Measurements from ENCODE around the gene DGKA.
A peak's percentile ranks its signal among the peaks of the same experiment; 100 is the strongest.

Gene DGKA

DNA sequence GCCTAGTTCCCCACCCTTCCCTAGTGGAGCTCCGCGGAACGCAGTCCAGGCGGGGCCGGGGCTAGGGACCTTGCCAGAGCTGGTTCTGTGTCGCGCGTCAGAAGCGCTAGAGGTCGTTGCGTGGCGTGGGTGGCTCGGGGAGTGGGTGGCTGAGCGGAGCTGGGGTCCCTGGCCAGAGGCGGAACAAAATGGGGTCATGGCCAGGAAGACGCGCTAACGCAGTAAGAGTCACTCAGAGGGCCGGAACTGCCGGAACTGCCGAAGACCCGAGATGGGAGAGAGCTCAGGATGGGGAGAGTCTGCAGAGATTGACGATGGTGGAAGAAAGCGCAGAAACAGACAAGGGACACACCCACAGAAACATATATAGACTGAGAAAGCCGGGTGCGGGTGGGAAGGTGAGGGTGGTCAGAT lies 4.8 kb downstream of the DGKA start:
- H3K4me3 ChIP-seq (ENCODE audit: low read depth, low read length): peak overlapping the region; percentile 7
- in situ Hi-C loops (cut with HindIII; ENCODE audit: low sequenced_read_pairs): no loop called here
- DNase-seq (ENCODE audit: low read depth, low spot score): no peak
- TF ChIP-seq, protein P1, sequence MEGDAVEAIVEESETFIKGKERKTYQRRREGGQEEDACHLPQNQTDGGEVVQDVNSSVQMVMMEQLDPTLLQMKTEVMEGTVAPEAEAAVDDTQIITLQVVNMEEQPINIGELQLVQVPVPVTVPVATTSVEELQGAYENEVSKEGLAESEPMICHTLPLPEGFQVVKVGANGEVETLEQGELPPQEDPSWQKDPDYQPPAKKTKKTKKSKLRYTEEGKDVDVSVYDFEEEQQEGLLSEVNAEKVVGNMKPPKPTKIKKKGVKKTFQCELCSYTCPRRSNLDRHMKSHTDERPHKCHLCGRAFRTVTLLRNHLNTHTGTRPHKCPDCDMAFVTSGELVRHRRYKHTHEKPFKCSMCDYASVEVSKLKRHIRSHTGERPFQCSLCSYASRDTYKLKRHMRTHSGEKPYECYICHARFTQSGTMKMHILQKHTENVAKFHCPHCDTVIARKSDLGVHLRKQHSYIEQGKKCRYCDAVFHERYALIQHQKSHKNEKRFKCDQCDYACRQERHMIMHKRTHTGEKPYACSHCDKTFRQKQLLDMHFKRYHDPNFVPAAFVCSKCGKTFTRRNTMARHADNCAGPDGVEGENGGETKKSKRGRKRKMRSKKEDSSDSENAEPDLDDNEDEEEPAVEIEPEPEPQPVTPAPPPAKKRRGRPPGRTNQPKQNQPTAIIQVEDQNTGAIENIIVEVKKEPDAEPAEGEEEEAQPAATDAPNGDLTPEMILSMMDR (IDR thresholded peaks at IDR 0.05; ENCODE audit: low read depth, low read length): no peak

DNA sequence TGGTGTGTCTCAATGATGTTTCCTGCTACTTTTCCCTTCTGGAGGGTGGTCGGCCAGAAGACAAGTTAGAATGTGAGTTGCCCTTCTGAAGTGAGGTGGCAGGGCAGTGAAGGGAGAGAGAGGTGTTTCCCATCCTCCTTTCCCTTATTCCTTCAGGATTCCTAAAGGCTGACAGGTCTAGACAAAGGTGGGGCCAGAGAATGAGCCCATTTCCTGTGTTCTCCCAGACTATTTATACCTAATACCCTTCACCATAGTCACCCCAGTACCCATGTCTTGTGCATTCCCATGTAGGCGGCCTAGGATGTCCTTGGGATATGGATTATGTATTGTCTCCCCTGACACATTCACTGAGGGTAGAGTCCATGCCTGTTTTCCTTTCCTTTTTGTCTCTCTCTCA lies 7.0 kb downstream of the DGKA start:
- DNase-seq (ENCODE audit: low read depth, low spot score): no peak
- in situ Hi-C loops (cut with HindIII; ENCODE audit: low sequenced_read_pairs): no loop called here
- TF ChIP-seq, protein P1 (IDR thresholded peaks at IDR 0.05; ENCODE audit: low read depth, low read length): no peak
- no peak overlapping the region for H3K4me3 ChIP-seq (ENCODE audit: low read depth, low read length)

DNA sequence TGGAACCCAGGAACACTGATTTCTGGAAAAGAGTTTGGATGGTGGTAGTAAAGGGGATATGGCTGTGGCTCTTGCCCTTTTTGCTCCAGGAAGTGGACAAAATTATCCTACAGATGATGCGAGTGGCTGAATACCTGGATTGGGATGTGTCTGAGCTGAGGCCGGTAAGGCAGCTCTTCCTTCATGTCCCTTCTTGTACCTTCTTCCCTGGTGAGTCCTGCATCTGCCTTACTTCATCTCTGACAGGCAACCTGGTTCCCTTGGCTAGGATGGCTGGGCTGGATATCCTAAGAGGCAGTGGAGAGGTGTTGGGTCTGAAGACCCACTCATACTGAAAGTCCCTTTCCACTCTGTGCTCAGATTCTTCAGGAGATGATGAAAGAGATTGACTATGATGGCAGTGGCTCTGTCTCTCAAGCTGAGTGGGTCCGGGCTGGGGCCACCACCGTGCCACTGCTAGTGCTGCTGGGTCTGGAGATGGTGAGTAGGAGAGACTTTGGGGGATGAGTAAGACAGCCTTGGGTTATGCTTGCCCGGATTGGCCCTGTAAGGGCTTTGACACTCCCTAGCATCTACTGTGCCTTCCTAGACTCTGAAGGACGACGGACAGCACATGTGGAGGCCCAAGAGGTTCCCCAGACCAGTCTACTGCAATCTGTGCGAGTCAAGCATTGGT lies 8.0 kb downstream of the DGKA start:
- DNase-seq (ENCODE audit: low read depth, low spot score): no peak
- TF ChIP-seq, protein P1 (IDR thresholded peaks at IDR 0.05; ENCODE audit: low read depth, low read length): no peak
- no peak overlapping the region for H3K4me3 ChIP-seq (ENCODE audit: low read depth, low read length)
- in situ Hi-C loops (cut with HindIII; ENCODE audit: low sequenced_read_pairs): no loop called here

DNA sequence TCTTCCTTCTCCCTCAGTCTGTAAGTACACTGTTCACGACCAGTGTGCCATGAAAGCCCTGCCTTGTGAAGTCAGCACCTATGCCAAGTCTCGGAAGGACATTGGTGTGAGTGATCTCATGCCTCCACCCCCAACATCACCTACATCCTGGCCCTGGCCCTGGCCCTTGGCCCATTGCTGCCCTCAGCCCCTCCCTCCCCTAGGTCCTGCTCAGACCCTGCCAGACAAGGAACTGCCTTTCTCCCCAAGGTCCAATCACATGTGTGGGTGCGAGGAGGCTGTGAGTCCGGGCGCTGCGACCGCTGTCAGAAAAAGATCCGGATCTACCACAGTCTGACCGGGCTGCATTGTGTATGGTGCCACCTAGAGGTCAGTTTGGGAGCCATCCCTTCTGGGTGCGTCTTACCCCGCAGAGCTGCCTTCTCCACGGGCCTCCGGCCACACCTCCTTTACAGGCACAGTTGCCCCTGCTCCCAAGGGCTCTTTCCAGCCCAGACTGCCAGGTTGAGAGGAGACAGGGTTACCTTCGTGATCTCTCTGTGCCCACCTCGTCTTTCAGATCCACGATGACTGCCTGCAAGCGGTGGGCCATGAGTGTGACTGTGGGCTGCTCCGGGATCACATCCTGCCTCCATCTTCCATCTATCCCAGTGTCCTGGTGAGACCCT lies 9.2 kb downstream of the DGKA start:
- no peak overlapping the region for H3K4me3 ChIP-seq (ENCODE audit: low read depth, low read length)
- DNase-seq (ENCODE audit: low read depth, low spot score): peak; percentile 81
- in situ Hi-C loops (cut with HindIII; ENCODE audit: low sequenced_read_pairs): no loop called here
- TF ChIP-seq, protein P1 (IDR thresholded peaks at IDR 0.05; ENCODE audit: low read depth, low read length): peak; percentile 97

DNA sequence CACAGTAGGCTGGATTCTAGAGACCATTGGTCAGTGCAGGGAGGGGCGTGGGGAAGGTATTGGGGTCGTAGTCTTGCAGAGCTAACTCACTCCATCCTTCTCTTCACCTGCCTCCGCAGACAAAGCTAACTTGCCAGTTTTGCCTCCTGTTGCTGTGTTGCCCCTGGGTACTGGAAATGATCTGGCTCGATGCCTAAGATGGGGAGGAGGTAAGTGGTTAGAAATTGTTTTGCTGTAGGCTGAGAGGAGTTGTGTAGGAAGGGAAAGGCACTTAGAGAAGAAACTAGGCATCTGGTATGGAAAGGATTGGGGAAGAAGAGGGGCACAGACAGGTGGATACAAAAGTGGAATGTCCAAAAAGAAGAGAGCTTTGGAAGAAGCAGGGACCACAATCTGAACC lies 11.1 kb downstream of the DGKA start:
- no peak for DNase-seq (ENCODE audit: low read depth, low spot score)
- H3K4me3 ChIP-seq (ENCODE audit: low read depth, low read length): no peak overlapping the region
- in situ Hi-C loops (cut with HindIII; ENCODE audit: low sequenced_read_pairs): no loop called here
- TF ChIP-seq, protein P1 (IDR thresholded peaks at IDR 0.05; ENCODE audit: low read depth, low read length): no peak

DNA sequence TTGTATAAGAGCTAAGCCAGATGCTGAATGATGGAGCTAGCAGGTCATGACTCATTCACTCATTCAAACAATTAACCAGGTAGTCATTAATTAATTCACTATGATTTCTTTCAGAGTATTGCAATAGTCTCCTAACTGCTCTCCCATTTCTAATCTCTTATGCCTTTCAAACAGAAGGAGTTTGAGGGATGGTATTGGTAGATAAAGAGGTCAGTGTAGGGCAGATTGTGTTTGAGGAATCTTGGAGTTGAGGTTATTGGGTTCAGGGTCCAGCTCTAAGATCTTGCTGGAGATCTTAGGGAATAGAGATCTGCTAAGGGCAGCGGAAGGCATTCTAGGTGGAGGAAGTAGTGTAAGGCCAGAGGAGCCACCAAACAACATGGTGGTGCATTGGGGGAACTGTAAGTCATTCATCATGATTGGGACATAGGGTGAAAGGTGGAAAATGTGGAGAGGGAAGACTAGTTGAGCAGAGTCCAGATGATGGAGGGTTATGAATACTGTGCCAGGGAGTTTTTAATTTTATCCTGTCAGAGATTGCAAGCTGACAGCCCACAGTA lies 11.7 kb downstream of the DGKA start:
- H3K4me3 ChIP-seq (ENCODE audit: low read depth, low read length): no peak overlapping the region
- in situ Hi-C loops (cut with HindIII; ENCODE audit: low sequenced_read_pairs): no loop called here
- TF ChIP-seq, protein P1 (IDR thresholded peaks at IDR 0.05; ENCODE audit: low read depth, low read length): no peak
- DNase-seq (ENCODE audit: low read depth, low spot score): no peak

All from astrocyte of the spinal cord (primary cell).